Hepatocyte (in vitro differentiated cells): ENCODE results near the gene HIBCH. TPM values are rescaled to one million over a fixed set of nuclear protein-coding genes. Genes with fewer than 3 reads are reported as not detected.

Experiments
- DNase-seq: peaks from one replicate; pipeline ENCODE4 v3.0.0-alpha.2; 2016; ENCODE audit warnings: low spot score
- H2AFZ ChIP-seq: fragments of 200-600 bp; sonication (generic); 2 replicates; pipeline ENCODE4 v1.6.0; 2016; ENCODE audit warnings: antibody characterized with exemption, mild to moderate bottlenecking
- H3K27ac ChIP-seq: fragments of 200-600 bp; sonication (generic); 2 replicates; pipeline ENCODE4 v1.5.1; 2016; ENCODE audit warnings: mild to moderate bottlenecking
- H3K27me3 ChIP-seq: fragments of 200-600 bp; sonication (generic); 2 replicates; pipeline ENCODE4 v1.6.1; 2016
- H3K36me3 ChIP-seq: fragments of 200-600 bp; sonication (generic); replicated peaks from 2 replicates; pipeline ENCODE4 v1.5.1; 2016; ENCODE audit warnings: low read depth; ENCODE audit not compliant: insufficient read depth
- H3K4me1 ChIP-seq: fragments of 200-600 bp; sonication (generic); 2 replicates; pipeline ENCODE4 v1.5.1; 2016; ENCODE audit warnings: mild to moderate bottlenecking, moderate library complexity; ENCODE audit not compliant: insufficient read depth
- H3K4me2 ChIP-seq: fragments of 200-600 bp; sonication (generic); 2 replicates; pipeline ENCODE4 v1.6.0; 2016
- H3K4me3 ChIP-seq: fragments of 200-600 bp; sonication (generic); 2 replicates; pipeline ENCODE4 v1.5.1; 2016; ENCODE audit warnings: mild to moderate bottlenecking
- H3K79me2 ChIP-seq: fragments of 200-600 bp; sonication (generic); 2 replicates; pipeline ENCODE4 v1.6.0; 2017; ENCODE audit warnings: mild to moderate bottlenecking
- H3K9me2 ChIP-seq: fragments of 200-600 bp; sonication (generic); replicated peaks from 2 replicates; pipeline ENCODE4 v1.6.0; 2017; ENCODE audit warnings: mild to moderate bottlenecking; ENCODE audit not compliant: insufficient read depth
- H3K9me3 ChIP-seq: fragments of 200-600 bp; sonication (generic); 2 replicates; pipeline ENCODE4 v1.5.1; 2016; ENCODE audit warnings: low read depth, mild to moderate bottlenecking
- H4K20me1 ChIP-seq: fragments of 200-600 bp; sonication (generic); 2 replicates; pipeline ENCODE4 v1.6.0; 2016; ENCODE audit warnings: mild to moderate bottlenecking; ENCODE audit not compliant: insufficient read depth, poor library complexity, severe bottlenecking
- CTCF ChIP-seq: fragments of 200-600 bp; sonication (generic); IDR thresholded peaks from 2 replicates; pipeline ENCODE4 v1.5.1; 2016; ENCODE audit warnings: antibody characterized with exemption, mild to moderate bottlenecking; ENCODE audit not compliant: poor library complexity
- EZH2 ChIP-seq: fragments of 200-600 bp; sonication (generic); IDR thresholded peaks from 2 replicates; pipeline ENCODE4 v1.6.1; 2016; ENCODE audit warnings: antibody characterized with exemption, mild to moderate bottlenecking, borderline replicate concordance
- EZH2phosphoT487 ChIP-seq: fragments of 200-600 bp; sonication (generic); IDR thresholded peaks from one replicate; pipeline ENCODE4 v1.6.1; 2018; ENCODE audit warnings: antibody characterized with exemption, mild to moderate bottlenecking, low read depth, moderate library complexity; ENCODE audit not compliant: unreplicated experiment, severe bottlenecking
- WGBS: methylation state at CpG from one replicate; pipeline ENCODE4 v1.1.6; 2016; ENCODE audit warnings: low lambda C conversion rate; ENCODE audit errors: missing lambda C conversion rate; 5-methylcytosine and 5-hydroxymethylcytosine counted together
- polyA plus RNA-seq: library from polyadenylated mRNA; unstranded; fragments of >200 nt; fragmentation: Nextera tagmentation; extraction: Ambion mirVana; gene quantifications from 2 replicates; pipeline ENCODE4 v1.2.1, GENCODE V29; 2016
- total RNA-seq: library from RNA; depleted of rRNA; stranded (reverse); fragments of >200 nt; gene quantifications from 2 replicates; pipeline ENCODE4 v1.2.3, GENCODE V29; 2014

The HIBCH gene
- total and polyA plus RNA-seq, 2 experiments from 2014 or later: 30.9 to 57.0 TPM

DNA sequence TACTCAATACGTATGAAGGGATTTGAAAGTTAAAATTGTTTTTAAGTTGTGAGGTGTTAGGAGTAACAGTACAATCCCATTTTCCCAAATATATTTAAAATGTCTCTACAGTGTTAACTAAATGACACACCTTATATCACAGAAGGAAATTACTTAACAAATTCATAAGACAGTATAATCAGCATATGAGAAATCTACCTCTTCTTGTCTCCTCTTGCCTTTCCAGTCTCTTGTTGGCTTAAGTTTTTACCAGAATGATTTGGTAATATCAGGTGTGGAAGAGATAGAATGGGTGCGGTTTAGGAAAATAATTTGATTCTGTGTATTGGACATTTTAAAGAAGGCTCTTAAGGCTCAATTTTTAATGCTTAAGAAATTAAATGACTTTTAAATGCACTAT lies 14.3 kb upstream of the HIBCH start:
- no peak for DNase-seq
- no peaks in the 10 kb centered on the region for H3K79me2 ChIP-seq
- H3K4me1 ChIP-seq: peaks cover 20% of the 10 kb centered on the region
- no peak for TF ChIP-seq EZH2phosphoT487
- TF ChIP-seq EZH2: no peak
- TF ChIP-seq CTCF: no peak
- H3K4me2 ChIP-seq: peak overlapping the region; percentile 18
- H4K20me1 ChIP-seq: no peaks in the 10 kb centered on the region
- H2AFZ ChIP-seq: no peak overlapping the region
- H3K9me2 ChIP-seq: no peaks in the 10 kb centered on the region
- peak overlapping the region; percentile 53 for H3K27ac ChIP-seq
- no peaks in the 10 kb centered on the region for H3K36me3 ChIP-seq
- no peaks in the 10 kb centered on the region for H3K9me3 ChIP-seq
- H3K27me3 ChIP-seq: no peaks in the 10 kb centered on the region
- H3K4me3 ChIP-seq: no peak overlapping the region
- WGBS: 87% methylated on average over 2 of the region's 2 CpGs

DNA sequence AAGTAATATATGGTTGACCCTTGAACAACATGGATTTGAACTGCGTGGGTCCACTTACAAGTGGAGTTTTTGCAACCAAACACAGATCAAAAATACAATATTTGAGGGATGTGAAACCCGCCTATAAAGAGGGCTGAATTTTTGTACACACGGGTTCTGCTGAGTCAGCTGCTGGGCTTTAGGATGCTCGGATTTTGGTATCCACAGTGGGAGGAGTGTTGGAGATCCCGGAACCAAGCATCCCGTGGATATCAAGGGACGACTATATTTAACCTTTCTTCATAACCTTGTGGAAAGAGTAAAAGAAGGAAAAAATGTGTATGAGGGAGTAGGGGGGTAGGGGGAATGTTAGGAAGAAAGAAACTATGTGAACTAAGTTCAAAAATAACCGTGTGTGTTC lies 13.8 kb upstream of the HIBCH start:
- Histone ChIP-seq H3K27ac (peak overlapping the region; percentile 53), H2AFZ (no peak overlapping the region)
- 79% methylated on average over 8 of the region's 8 CpGs for WGBS

GRCh38 chr2:190328573-190329147 lies 9.0 kb upstream of the HIBCH start:
- Histone ChIP-seq H3K9me3 (no peaks in the 10 kb centered on the region), H3K4me3 (no peak overlapping the region), H3K4me2 (no peak overlapping the region), H3K27me3 (no peaks in the 10 kb centered on the region), H3K27ac (no peak overlapping the region), H4K20me1 (no peaks in the 10 kb centered on the region), H3K9me2 (no peaks in the 10 kb centered on the region), H2AFZ (no peak overlapping the region), H3K79me2 (no peaks in the 10 kb centered on the region), H3K36me3 (no peaks in the 10 kb centered on the region), H3K4me1 (peaks cover 6% of the 10 kb centered on the region)
- DNase-seq: no peak
- WGBS: 91% methylated on average over 3 of the region's 3 CpGs
- TF ChIP-seq EZH2 (no peak), EZH2phosphoT487 (no peak), CTCF (peak; percentile 16)

More for the DNA sequence above, 13.8 kb upstream of the HIBCH start:
- Histone ChIP-seq H3K4me3 (no peak overlapping the region), H4K20me1 (no peaks in the 10 kb centered on the region), H3K4me1 (peaks cover 20% of the 10 kb centered on the region), H3K9me3 (no peaks in the 10 kb centered on the region), H3K27me3 (no peaks in the 10 kb centered on the region), H3K36me3 (no peaks in the 10 kb centered on the region), H3K79me2 (no peaks in the 10 kb centered on the region), H3K4me2 (no peak overlapping the region), H3K9me2 (no peaks in the 10 kb centered on the region)
- DNase-seq: no peak
- TF ChIP-seq EZH2: no peak
- TF ChIP-seq EZH2phosphoT487: no peak
- no peak for TF ChIP-seq CTCF
